ENCODE results near the gene PRDM16. TPM values are rescaled to one million over a fixed set of nuclear protein-coding genes. Genes with fewer than 3 reads are reported as not detected.

Gene PRDM16
- polyA plus RNA-seq, 1 of the 3 experiments (the other 2 are of a cell fraction), result not detected

- Histone ChIP-seq H4K20me1 (ENCODE audit: insufficient read depth) (no peaks in the 10 kb centered on the region), H3K9me3 (no peaks in the 10 kb centered on the region), H3K27me3 (ENCODE audit: insufficient read depth) (peaks cover 26% of the 10 kb centered on the region; the same call in 1 of the 2 replicates), H3F3A (replicated peaks; ENCODE audit: insufficient read depth) (no peaks in the 10 kb centered on the region), H3K4me2 (no peak overlapping the region), H3K27ac (ENCODE audit: low read depth in 2 of 2, low read length in 1 of 2) (no peak overlapping the region), H3K9ac (no peak overlapping the region), H2AFZ (ENCODE audit: low read depth) (no peak overlapping the region), H3K36me3 (replicated peaks in 1 of 2; ENCODE audit: control insufficient read depth in 1 of 2, insufficient read depth in 2 of 2, low read length in 1 of 2) (no peaks in the 10 kb centered on the region), H3K9me2 (no peaks in the 10 kb centered on the region), H3K4me3 (ENCODE audit: low read depth in 2 of 2, low read length in 1 of 2) (no peak overlapping the region), H3K79me2 (ENCODE audit: insufficient read depth) (no peaks in the 10 kb centered on the region), H3K4me1 (ENCODE audit: control insufficient read depth in 1 of 2, insufficient read depth in 2 of 2, low read depth in 1 of 2, low read length in 1 of 2) (no peaks in the 10 kb centered on the region)
- no peak for DNase-seq
- TF ChIP-seq ZBTB33 (IDR thresholded peaks at IDR 0.05; ENCODE audit: borderline replicate concordance, low read depth) (no peak), EZH2phosphoT487 (IDR thresholded peaks at IDR 0.05; ENCODE audit: borderline replicate concordance, low read depth) (no peak), EP300 (IDR thresholded peaks at IDR 0.05; ENCODE audit: borderline replicate concordance in 1 of 2, low read depth in 1 of 2, low read length in 1 of 2) (no peak), NFIC (IDR thresholded peaks at IDR 0.05; ENCODE audit: borderline replicate concordance) (no peak), FOXJ3 (CRISPR knock-in tag; IDR thresholded peaks at IDR 0.05) (no peak), USF2 (IDR thresholded peaks at IDR 0.05; ENCODE audit: borderline replicate concordance, low read depth, low read length) (no peak), SMC3 (IDR thresholded peaks at IDR 0.05; ENCODE audit: low read depth, low read length) (no peak), POLR2AphosphoS5 (IDR thresholded peaks at IDR 0.05; ENCODE audit: low read depth, low read length) (no peak), RFX5 (IDR thresholded peaks at IDR 0.05; ENCODE audit: low read length) (no peak), FOSL2 (IDR thresholded peaks at IDR 0.05; ENCODE audit: borderline replicate concordance, low read depth) (no peak), IRF3 (IDR thresholded peaks at IDR 0.05; ENCODE audit: low read depth, low read length) (no peak), RAD21 (IDR thresholded peaks at IDR 0.05; ENCODE audit: low read length) (no peak), CHD2 (IDR thresholded peaks at IDR 0.05; ENCODE audit: low read length, partially characterized antibody) (no peak), SIN3A (IDR thresholded peaks at IDR 0.05; ENCODE audit: borderline replicate concordance, low read depth, low read length) (no peak)
- POLR2A ChIA-PET, result no interaction called here
- 31% methylated on average over 22 of the region's 29 CpGs for WGBS (ENCODE audit: low lambda C conversion rate)
- CTCF ChIA-PET, result interaction anchor here (1.1 kb wide), 1 partner anchor 26 kb away, joined by 3 read pairs; no protein-coding TSS in a partner anchor
Observed at GRCh38 chr1:3402258-3403010, 333.4 kb downstream of the PRDM16 start.

Measured in SK-N-SH (cell line).